ENCODE data around the gene EFCAB11.

DNA sequence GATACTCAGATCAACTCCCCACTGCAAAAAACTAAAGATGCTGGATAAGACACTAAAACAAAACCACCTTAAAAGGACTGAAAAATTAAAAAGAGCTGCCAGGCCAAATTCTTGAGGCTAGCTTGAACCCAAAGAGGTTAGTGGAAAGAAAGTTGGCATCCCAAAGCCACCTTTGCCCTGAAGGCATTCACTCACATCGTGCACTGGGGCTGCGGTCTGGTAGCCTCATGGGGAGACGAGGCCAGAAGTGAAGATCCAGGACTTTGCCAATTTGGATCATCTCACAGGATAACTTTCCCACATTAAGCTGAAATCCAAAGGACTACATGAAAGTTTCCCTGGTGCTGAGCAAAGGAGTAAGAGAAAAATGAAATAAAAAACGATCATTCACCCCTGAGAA is 63.9 kb downstream of the EFCAB11 start:
- TF ChIP-seq, protein P1, sequence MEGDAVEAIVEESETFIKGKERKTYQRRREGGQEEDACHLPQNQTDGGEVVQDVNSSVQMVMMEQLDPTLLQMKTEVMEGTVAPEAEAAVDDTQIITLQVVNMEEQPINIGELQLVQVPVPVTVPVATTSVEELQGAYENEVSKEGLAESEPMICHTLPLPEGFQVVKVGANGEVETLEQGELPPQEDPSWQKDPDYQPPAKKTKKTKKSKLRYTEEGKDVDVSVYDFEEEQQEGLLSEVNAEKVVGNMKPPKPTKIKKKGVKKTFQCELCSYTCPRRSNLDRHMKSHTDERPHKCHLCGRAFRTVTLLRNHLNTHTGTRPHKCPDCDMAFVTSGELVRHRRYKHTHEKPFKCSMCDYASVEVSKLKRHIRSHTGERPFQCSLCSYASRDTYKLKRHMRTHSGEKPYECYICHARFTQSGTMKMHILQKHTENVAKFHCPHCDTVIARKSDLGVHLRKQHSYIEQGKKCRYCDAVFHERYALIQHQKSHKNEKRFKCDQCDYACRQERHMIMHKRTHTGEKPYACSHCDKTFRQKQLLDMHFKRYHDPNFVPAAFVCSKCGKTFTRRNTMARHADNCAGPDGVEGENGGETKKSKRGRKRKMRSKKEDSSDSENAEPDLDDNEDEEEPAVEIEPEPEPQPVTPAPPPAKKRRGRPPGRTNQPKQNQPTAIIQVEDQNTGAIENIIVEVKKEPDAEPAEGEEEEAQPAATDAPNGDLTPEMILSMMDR (IDR thresholded peaks at IDR 0.05; ENCODE audit: insufficient read depth, low read length), result no peak
- TF ChIP-seq, protein P2, sequence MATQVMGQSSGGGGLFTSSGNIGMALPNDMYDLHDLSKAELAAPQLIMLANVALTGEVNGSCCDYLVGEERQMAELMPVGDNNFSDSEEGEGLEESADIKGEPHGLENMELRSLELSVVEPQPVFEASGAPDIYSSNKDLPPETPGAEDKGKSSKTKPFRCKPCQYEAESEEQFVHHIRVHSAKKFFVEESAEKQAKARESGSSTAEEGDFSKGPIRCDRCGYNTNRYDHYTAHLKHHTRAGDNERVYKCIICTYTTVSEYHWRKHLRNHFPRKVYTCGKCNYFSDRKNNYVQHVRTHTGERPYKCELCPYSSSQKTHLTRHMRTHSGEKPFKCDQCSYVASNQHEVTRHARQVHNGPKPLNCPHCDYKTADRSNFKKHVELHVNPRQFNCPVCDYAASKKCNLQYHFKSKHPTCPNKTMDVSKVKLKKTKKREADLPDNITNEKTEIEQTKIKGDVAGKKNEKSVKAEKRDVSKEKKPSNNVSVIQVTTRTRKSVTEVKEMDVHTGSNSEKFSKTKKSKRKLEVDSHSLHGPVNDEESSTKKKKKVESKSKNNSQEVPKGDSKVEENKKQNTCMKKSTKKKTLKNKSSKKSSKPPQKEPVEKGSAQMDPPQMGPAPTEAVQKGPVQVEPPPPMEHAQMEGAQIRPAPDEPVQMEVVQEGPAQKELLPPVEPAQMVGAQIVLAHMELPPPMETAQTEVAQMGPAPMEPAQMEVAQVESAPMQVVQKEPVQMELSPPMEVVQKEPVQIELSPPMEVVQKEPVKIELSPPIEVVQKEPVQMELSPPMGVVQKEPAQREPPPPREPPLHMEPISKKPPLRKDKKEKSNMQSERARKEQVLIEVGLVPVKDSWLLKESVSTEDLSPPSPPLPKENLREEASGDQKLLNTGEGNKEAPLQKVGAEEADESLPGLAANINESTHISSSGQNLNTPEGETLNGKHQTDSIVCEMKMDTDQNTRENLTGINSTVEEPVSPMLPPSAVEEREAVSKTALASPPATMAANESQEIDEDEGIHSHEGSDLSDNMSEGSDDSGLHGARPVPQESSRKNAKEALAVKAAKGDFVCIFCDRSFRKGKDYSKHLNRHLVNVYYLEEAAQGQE (IDR thresholded peaks at IDR 0.05; ENCODE audit: insufficient replicate concordance, low read depth), result no peak
